A673 (cell line): ENCODE measurements around the gene ATG4A.

Experiments
- EZH2 ChIP-seq: fragments of 200-600 bp; sonication (generic); IDR thresholded peaks from 2 replicates; pipeline ENCODE4 v1.6.1; 2017; ENCODE audit warnings: borderline replicate concordance, low read depth, mild to moderate bottlenecking, mixed read lengths, antibody characterized with exemption, low read length; ENCODE audit not compliant: poor library complexity, severe bottlenecking
- TF ChIP-seq, protein P1 (sequence below): fragments of 300-800, 200-600 bp; sonication (generic); conservative IDR thresholded peaks from 2 replicates; pipeline ENCODE4 v1.5.1; 2017; ENCODE audit warnings: low read depth, mild to moderate bottlenecking, antibody characterized with exemption, low read length, moderate library complexity, mixed read lengths

GRCh38 chrX:108091878-108092291 lies 307 bp downstream of the ATG4A start:
- TF ChIP-seq, protein P1, sequence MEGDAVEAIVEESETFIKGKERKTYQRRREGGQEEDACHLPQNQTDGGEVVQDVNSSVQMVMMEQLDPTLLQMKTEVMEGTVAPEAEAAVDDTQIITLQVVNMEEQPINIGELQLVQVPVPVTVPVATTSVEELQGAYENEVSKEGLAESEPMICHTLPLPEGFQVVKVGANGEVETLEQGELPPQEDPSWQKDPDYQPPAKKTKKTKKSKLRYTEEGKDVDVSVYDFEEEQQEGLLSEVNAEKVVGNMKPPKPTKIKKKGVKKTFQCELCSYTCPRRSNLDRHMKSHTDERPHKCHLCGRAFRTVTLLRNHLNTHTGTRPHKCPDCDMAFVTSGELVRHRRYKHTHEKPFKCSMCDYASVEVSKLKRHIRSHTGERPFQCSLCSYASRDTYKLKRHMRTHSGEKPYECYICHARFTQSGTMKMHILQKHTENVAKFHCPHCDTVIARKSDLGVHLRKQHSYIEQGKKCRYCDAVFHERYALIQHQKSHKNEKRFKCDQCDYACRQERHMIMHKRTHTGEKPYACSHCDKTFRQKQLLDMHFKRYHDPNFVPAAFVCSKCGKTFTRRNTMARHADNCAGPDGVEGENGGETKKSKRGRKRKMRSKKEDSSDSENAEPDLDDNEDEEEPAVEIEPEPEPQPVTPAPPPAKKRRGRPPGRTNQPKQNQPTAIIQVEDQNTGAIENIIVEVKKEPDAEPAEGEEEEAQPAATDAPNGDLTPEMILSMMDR, result no peak
- no peak for TF ChIP-seq EZH2
